Neural progenitor cell (in vitro differentiated cells): Measurements from ENCODE around the gene TENM3. TPM values are rescaled to one million over a fixed set of nuclear protein-coding genes. Genes with fewer than 3 reads are reported as not detected.

Experiments
- DNase-seq: peaks from one replicate; pipeline ENCODE4 v3.0.0-alpha.2; 2016; ENCODE audit warnings: low spot score
- H2AFZ ChIP-seq: fragments of 200-600 bp; sonication (generic); replicated peaks from 2 replicates; pipeline ENCODE4 v1.6.1; 2016; ENCODE audit warnings: antibody characterized with exemption
- H3F3A ChIP-seq: fragments of 200-600 bp; sonication (generic); 2 replicates; pipeline ENCODE4 v1.6.1; 2016; ENCODE audit warnings: antibody characterized with exemption, low read depth
- H3K27ac ChIP-seq: fragments of 200-600 bp; sonication (generic); 2 replicates; pipeline ENCODE4 v1.5.1; 2016; ENCODE audit warnings: mild to moderate bottlenecking
- H3K27me3 ChIP-seq: fragments of 200-600 bp; sonication (generic); 2 replicates; pipeline ENCODE4 v1.6.1; 2016; ENCODE audit warnings: mild to moderate bottlenecking, moderate library complexity
- H3K36me3 ChIP-seq: fragments of 200-600 bp; sonication (generic); 2 replicates; pipeline ENCODE4 v1.5.1; 2016
- H3K4me1 ChIP-seq: fragments of 200-600 bp; sonication (generic); 2 replicates; pipeline ENCODE4 v1.6.1; 2016; ENCODE audit warnings: mixed run types
- H3K4me2 ChIP-seq: fragments of 200-600 bp; sonication (generic); 2 replicates; pipeline ENCODE4 v1.6.1; 2016
- H3K4me3 ChIP-seq: fragments of 200-600 bp; sonication (generic); 2 replicates; pipeline ENCODE4 v1.5.1; 2016
- H3K79me2 ChIP-seq: fragments of 200-600 bp; sonication (generic); 2 replicates; pipeline ENCODE4 v1.6.1; 2016; ENCODE audit warnings: low read depth
- H3K9ac ChIP-seq: fragments of 200-600 bp; sonication (generic); 2 replicates; pipeline ENCODE4 v1.6.1; 2016
- H3K9me3 ChIP-seq: fragments of 200-600 bp; sonication (generic); 2 replicates; pipeline ENCODE4 v1.5.1; 2016; ENCODE audit warnings: low read depth
- H4K20me1 ChIP-seq: fragments of 200-600 bp; sonication (generic); 2 replicates; pipeline ENCODE4 v1.6.1; 2016; ENCODE audit warnings: low read depth
- H3K27ac Mint-ChIP-seq: 3 replicates; pipeline ENCODE4 v1.8.0; 2021; ENCODE audit warnings: mixed read lengths
- H3K27me3 Mint-ChIP-seq: 2 replicates; pipeline ENCODE4 v1.8.0; 2022; ENCODE audit warnings: low read depth, mild to moderate bottlenecking, inconsistent platforms, moderate library complexity, mixed read lengths; ENCODE audit not compliant: insufficient read depth
- H3K36me3 Mint-ChIP-seq: 3 replicates; pipeline ENCODE4 v1.8.0; 2021; ENCODE audit warnings: mixed read lengths
- H3K4me1 Mint-ChIP-seq: 3 replicates; pipeline ENCODE4 v1.8.0; 2021; ENCODE audit warnings: mixed read lengths
- H3K4me3 Mint-ChIP-seq: 3 replicates; pipeline ENCODE4 v1.8.0; 2021; ENCODE audit warnings: mild to moderate bottlenecking, moderate library complexity, mixed read lengths
- H3K9me3 Mint-ChIP-seq: 3 replicates; pipeline ENCODE4 v1.8.0; 2020; ENCODE audit warnings: mixed read lengths
- CTCF ChIP-seq: fragments of 200-600 bp; sonication (generic); IDR thresholded peaks from 2 replicates; pipeline ENCODE4 v1.5.1; 2017; ENCODE audit warnings: antibody characterized with exemption, mild to moderate bottlenecking
- EZH2 ChIP-seq: fragments of 200-600 bp; sonication (generic); IDR thresholded peaks from 2 replicates; pipeline ENCODE4 v1.6.1; 2017; ENCODE audit warnings: antibody characterized with exemption, mild to moderate bottlenecking, moderate library complexity
- EZH2phosphoT487 ChIP-seq: fragments of 200-600 bp; sonication (generic); IDR thresholded peaks from 2 replicates; pipeline ENCODE4 v1.6.1; 2017; ENCODE audit warnings: antibody characterized with exemption
- total RNA-seq: library from RNA; depleted of rRNA; stranded (reverse); fragments of >200 nt; gene quantifications from 2 replicates; pipeline ENCODE4 v1.2.3, GENCODE V29; 2015; ENCODE audit warnings: low replicate concordance

TENM3 gene
- total RNA-seq, 1 donor from 2014 or later: 78.7 TPM

- no peaks in the 10 kb centered on the region for H3K9me3 ChIP-seq
- peak overlapping the region; percentile 90 for H3K4me2 ChIP-seq
- no peak overlapping the region for H3K9ac ChIP-seq
- H3K4me1 ChIP-seq: peaks cover 33% of the 10 kb centered on the region
- Mint-ChIP-seq H3K4me3 (peak overlapping the region; percentile 91), H3K27me3 (peaks cover 6% of the 10 kb centered on the region), H3K9me3 (no peaks in the 10 kb centered on the region), H3K4me1 (peaks cover 28% of the 10 kb centered on the region), H3K36me3 (no peaks in the 10 kb centered on the region), H3K27ac (no peak overlapping the region)
- peaks cover 44% of the 10 kb centered on the region for H3K79me2 ChIP-seq
- H4K20me1 ChIP-seq: peaks cover 23% of the 10 kb centered on the region
- H3K36me3 ChIP-seq: no peaks in the 10 kb centered on the region
- H3K4me3 ChIP-seq: peak overlapping the region; percentile 68
- no peak for TF ChIP-seq EZH2phosphoT487
- TF ChIP-seq EZH2: no peak
- TF ChIP-seq CTCF: no peak
- H3F3A ChIP-seq: peaks cover 17% of the 10 kb centered on the region
- peaks cover 16% of the 10 kb centered on the region for H3K27me3 ChIP-seq
- peak; percentile 97 for DNase-seq
- peak overlapping the region; percentile 82 for H2AFZ ChIP-seq
- peak overlapping the region; percentile 48 for H3K27ac ChIP-seq
These were observed 205.3 kb downstream of the TENM3 start for GRCh38 chr4:182448281-182449151.

GRCh38 chr4:182449186-182449929 is 206.2 kb downstream of the TENM3 start:
- H3K27ac Mint-ChIP-seq: peak overlapping the region; percentile 95
- Histone ChIP-seq H3K27ac (peak overlapping the region; percentile 48), H3K36me3 (no peaks in the 10 kb centered on the region), H3K27me3 (peaks cover 16% of the 10 kb centered on the region), H3K79me2 (peaks cover 52% of the 10 kb centered on the region), H3K4me1 (peaks cover 41% of the 10 kb centered on the region), H3K9ac (peak overlapping the region; percentile 18), H3K4me3 (peak overlapping the region; percentile 68), H2AFZ (no peak overlapping the region), H3K4me2 (peak overlapping the region; percentile 86), H4K20me1 (peaks cover 32% of the 10 kb centered on the region), H3K9me3 (no peaks in the 10 kb centered on the region), H3F3A (peaks cover 21% of the 10 kb centered on the region)
- DNase-seq: peak; percentile 87
- no peaks in the 10 kb centered on the region for H3K9me3 Mint-ChIP-seq
- H3K27me3 Mint-ChIP-seq: peaks cover 6% of the 10 kb centered on the region
- no peaks in the 10 kb centered on the region for H3K36me3 Mint-ChIP-seq
- peaks cover 33% of the 10 kb centered on the region for H3K4me1 Mint-ChIP-seq
- no peak for TF ChIP-seq EZH2
- TF ChIP-seq EZH2phosphoT487: no peak
- TF ChIP-seq CTCF: no peak
- peak overlapping the region; percentile 98 for H3K4me3 Mint-ChIP-seq

GRCh38 chr4:182449930-182450439 is 206.8 kb downstream of the TENM3 start:
- TF ChIP-seq EZH2phosphoT487 (no peak), EZH2 (no peak), CTCF (no peak)
- Histone ChIP-seq H3K4me1 (peaks cover 47% of the 10 kb centered on the region), H3K27me3 (peaks cover 16% of the 10 kb centered on the region), H3K4me3 (peak overlapping the region; percentile 68), H2AFZ (no peak overlapping the region), H3K4me2 (peak overlapping the region; percentile 86), H3K9me3 (no peaks in the 10 kb centered on the region), H3K27ac (no peak overlapping the region), H3K9ac (peak overlapping the region; percentile 21), H4K20me1 (peaks cover 38% of the 10 kb centered on the region), H3K36me3 (peaks cover 3% of the 10 kb centered on the region), H3F3A (peaks cover 21% of the 10 kb centered on the region), H3K79me2 (peaks cover 59% of the 10 kb centered on the region)
- H3K27me3 Mint-ChIP-seq: peaks cover 6% of the 10 kb centered on the region
- H3K9me3 Mint-ChIP-seq: no peaks in the 10 kb centered on the region
- no peaks in the 10 kb centered on the region for H3K36me3 Mint-ChIP-seq
- peaks cover 36% of the 10 kb centered on the region for H3K4me1 Mint-ChIP-seq
- peak overlapping the region; percentile 95 for H3K27ac Mint-ChIP-seq
- DNase-seq: peak; percentile 30
- H3K4me3 Mint-ChIP-seq: peak overlapping the region; percentile 98
